HG03442 (cell line): ENCODE results near the gene PDE7B.
"Not testable (repeated sequence)": the region's sequence is repeated elsewhere in the genome, so short reads cannot be mapped to it uniquely, and the experiment has no call there.

Source experiments
- ATAC-seq: cut with Tn5 transposase; IDR thresholded peaks from one replicate; pipeline ENCODE4 v1.9.1; 2021; ENCODE audit warnings: mild to moderate bottlenecking, moderate library complexity; ENCODE audit not compliant: unreplicated experiment

PDE7B gene

DNA sequence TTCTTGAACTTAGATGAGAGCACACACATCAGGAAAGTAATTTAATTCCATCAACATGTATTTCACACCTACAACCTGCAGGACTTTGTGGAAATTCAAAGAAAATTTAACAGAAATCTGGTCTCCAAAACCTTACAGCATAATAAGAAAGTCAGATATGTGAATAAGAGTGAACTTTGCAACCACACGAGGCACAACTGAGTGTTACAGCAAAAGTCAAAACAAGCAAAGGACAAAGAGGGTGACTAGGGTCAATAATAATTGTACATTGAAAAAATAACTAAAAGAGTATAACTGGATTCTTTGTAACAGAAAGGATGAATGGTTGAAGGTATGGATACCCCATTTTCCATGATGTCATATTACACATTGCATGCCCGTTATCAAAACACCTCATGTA is 284.8 kb downstream of the PDE7B start:
- no peak for ATAC-seq

- no peak for ATAC-seq
Measured at GRCh38 chr6:136137008-136137692, 285.6 kb downstream of the PDE7B start.

GRCh38 chr6:136137739-136138402 is 286.4 kb downstream of the PDE7B start:
- no peak for ATAC-seq

DNA sequence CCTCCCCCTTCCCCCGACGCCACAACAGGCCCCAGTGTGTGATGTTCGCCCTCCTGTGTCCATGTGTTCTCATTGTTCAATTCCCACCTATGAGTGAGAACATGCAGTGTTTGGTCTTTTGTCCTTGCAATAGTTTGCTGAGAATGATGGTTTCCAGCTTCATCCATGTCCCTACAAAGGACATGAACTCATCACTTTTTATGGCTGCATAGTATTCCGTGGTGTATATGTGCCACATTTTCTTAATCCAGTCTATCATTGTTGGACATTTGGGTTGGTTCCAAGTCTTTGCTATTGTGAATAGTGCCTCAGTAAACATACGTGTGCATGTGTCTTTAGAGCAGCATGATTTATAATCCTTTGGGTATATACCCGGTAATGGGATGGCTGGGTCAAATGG is 287.6 kb downstream of the PDE7B start:
- ATAC-seq = not testable (repeated sequence)

- ATAC-seq = no peak
Measured at GRCh38 chr6:136144251-136145023, 292.9 kb downstream of the PDE7B start.

DNA sequence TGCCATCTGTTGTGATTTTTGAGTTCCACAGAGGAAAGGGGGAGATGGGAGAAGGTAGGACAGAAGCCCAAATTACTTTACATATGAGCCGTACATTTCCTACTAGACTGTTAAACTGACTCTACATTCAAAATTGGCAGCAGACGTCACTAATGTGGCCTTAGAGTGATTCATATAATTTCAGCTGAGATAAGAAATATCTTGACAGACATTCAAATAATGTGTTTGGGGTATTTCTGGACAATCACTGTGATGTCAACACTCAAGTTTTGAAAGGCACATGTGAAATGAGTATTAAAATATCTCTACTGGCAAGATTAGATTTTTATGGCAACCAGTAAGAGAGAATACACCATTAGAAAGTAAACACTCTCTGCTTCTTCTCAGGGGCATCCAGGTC is 294.6 kb downstream of the PDE7B start:
- ATAC-seq = no peak

DNA sequence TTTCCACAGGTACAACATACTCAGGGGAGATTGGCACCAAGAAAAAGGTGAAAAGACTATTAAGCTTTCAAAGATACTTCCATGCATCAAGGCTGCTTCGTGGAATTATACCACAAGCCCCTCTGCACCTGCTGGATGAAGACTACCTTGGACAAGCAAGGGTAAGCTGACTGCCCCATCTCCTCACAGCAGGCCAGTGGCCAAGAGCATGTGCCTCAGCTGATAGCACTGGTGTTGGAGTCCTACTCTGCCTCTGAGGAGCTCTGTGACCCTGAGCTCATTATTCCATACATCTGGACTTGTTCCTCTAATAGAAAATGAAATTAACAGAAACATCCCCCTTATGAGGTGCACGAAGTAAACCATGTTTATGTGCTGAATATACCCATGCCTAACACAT is 295.8 kb downstream of the PDE7B start:
- ATAC-seq = no peak

DNA sequence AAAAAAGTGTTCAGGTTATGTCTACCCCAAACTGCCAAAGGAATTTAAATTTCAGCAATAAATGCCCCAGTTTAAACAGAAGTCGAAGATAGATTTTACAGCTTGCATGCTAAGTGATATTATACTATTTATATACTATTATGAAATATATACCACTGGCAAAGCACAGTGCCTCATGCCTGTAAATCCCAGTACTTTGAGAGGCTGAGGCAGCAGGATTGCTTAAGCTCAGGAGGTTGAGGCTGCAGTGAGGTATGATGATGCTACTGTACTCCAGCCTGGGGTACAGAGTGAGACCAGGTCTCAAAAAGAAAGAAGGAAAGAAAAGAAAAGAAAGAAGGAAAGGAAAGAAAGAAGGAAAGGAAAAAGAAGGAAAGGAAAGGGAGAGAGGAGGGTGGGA is 296.6 kb downstream of the PDE7B start:
- no peak for ATAC-seq

DNA sequence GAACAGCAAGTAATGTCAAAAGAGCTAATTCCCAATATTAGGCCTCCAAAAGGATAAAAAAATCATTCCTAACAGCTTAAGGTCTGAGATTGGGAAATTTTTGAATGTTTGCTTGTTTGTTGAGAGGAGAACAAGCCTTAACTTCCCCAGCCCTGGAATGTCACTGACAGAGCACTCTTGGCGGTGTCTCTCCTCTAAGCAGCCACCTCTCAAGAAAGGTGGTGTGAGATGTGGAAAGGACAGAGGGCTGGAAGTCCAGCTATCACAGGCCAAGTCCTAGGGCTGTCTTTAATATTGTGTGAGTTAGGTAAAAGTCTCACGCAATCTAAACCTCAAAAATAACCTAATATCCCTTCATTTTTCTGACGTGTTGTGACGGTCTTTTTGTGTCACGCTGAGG is 297.0 kb downstream of the PDE7B start:
- no peak for ATAC-seq

DNA sequence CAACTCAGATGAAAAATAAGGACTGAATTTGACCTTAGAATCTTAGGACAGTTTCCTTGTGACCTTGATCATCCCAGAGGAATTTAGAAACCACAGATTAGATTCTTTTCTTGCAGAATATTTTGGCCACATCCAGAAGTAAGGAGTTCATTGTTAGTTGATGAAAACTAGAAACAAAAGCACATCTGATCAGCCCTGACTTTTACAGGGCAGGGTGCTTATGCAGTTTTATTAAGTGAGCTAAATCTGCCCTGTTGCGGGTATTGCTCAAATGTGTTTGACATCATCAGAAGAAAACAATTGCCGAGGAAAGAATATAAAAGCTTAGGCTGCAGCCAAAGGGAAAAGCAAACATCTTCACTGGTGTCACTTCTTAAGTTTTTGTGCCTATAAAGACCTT is 297.8 kb downstream of the PDE7B start:
- no peak for ATAC-seq

DNA sequence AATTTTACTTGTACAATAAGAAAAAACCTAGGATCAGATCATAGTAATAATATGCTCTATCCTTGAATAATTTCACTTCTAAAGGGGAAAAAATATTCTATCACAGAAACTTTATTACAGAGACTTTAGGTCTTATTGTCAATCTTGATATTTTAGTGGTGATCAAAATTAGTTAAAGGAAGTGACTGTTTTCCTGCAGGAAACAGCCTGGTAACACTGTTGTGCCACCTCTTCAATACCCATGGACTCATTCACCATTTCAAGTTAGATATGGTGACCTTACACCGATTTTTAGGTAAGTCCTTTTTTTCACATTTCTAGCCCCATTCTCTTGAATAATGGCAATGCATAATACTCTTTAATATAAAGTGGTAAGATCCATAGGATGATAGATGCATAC is 299.5 kb downstream of the PDE7B start:
- no peak for ATAC-seq

DNA sequence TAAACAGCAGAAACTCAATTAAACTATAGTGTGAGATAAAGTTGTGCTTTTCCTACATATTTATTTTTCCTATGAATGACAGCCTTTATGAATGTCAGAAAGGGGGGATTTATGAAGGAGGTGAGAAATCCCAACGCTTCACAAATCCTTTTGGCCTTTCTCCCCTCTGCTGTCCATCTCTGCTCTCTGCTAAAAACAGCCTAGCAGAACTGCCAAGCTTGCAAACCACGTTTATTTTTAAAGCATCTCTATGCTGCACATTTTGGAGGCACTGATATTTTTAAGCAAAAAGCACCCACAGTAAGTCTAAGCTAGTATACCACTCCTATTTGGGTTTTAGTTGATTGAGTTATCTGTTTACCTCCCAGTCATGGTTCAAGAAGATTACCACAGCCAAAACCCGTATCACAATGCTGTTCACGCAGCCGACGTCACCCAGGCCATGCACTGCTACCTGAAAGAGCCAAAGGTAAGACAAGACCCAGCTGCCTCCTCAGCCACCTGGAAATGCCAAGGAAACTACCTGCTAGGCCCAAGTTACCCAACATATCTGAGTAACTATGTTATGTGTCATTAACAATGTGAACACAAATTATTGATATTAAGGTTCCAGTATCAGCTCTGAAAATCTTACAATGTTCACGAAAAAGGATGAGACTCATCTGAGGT is 302.3 kb downstream of the PDE7B start:
- no peak for ATAC-seq

DNA sequence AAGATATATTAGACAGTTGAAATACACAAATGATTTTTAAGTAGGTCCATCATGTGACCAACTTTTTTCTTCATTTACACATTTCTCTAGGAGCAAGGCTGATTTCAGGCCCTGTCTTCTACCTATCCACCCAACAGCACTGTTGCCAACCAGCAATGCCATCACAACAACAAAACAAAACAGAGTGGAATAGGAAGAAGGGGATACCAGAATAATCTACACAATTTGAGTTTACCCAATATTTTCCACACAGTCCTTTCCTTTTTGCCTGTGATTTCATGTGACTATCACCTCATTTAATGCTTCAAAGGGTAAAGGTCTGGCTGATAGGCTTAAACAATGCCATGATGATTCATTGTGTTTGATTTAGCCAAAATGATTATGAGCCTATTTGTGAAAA is 303.7 kb downstream of the PDE7B start:
- ATAC-seq = no peak

DNA sequence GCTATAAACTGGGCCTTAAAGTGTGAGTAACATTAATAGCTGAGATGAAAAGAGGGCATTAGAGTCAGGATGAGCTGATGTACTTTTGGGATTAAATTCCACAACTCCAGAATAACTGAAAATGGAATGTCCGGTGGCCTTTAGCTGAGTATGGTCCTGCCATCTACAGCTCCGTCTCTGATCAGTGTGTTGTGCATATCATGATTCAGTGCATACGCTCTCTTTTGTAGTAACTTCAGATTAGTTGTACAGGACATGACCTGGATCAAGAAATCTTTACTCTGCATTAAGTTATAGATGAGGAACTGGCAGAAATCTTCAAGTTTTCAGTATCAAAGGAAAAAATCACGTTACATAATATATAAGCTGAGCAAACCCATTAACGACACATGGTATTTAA is 306.2 kb downstream of the PDE7B start:
- no peak for ATAC-seq

DNA sequence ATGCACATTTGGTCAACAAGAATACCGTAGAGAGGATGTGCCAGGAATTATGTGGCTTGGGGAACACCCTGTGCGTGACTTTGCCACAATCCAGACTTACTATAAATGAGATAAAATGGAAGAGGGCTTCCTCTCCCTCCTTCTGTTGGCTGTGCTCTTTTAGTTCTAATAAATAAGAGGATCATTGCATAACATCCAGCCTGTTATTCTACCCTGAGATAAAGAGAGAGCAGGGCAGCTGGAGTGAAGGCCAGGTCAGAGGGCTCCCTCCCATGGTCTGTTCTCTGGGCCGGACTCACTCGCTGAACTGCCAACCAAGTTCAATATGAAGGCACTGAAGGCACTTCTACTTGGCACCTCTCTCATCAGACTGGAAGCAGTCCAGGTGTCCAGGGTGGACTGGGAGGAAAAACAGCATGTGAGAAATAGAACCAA is 306.9 kb downstream of the PDE7B start:
- ATAC-seq = no peak

DNA sequence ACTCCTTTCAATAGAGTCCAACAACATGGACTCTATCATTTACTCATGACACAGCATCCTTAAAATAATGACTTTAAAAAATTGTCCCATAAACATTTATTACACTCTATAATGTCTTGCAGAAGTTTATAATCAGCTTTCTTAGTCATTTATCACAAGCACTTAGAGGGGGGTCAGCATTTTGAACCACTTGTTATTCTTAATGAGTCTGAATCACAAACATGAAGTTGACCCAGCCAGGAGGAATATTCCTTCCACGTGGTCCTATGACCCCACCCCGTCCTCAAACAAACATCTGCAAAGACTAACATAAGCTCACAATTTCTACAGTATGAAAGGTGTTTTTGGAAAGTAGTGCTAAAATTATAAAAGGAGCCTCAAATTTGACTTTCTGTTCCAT is 307.5 kb downstream of the PDE7B start:
- ATAC-seq = no peak

DNA sequence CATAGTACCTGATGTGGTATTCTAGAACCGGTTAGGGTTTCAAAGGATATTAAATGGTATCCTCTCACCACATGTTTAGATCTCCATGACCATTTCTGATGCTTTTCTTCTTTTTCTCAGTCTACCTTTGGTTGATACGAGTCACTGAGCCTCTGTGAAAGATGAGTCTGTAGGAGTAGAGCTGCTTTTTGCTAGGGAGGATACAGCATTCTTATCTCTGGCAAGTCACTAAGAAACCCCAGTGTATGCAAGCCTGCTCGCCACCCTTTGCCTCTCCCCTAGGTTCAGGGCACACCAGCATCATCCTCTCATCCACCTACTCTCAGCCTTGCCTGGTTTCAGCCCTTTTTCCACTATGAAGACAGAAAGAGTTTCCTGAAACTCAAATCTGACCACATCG is 308.7 kb downstream of the PDE7B start:
- no peak for ATAC-seq

GRCh38 chr6:136161950-136162349 is 310.4 kb downstream of the PDE7B start:
- no peak for ATAC-seq

DNA sequence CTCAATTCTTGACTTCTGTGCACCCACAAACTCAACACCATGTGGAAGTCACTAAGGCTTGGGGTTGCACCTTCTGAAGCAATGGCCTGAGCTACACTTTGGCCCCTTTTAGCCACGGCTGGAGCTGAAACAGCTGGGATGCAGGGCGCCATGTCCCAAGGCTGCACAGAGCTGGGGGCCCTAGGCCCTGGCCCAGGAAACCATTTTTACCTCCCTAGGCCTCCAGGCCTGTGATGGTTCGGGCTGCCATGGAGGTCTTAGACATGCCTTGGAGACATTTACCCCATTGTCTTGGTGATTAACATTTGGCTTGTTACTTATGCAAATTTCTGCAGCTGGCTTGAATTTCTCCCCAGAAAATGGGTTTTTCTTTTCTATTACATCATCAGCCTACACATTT is 311.8 kb downstream of the PDE7B start:
- no peak for ATAC-seq

GRCh38 chr6:136166815-136167214 is 315.3 kb downstream of the PDE7B start:
- no peak for ATAC-seq

GRCh38 chr6:136169394-136170148 is 318.1 kb downstream of the PDE7B start:
- no peak for ATAC-seq
